Activated T-helper 1 cell treated with anti-CD3 and anti-CD28 coated beads, Interleukin-12 subunit alpha, Interleukin-12 subunit beta, Interleukin-2, Interleukin-4 antibody, amounts not matched to agents 30 ng/mL and 10 ng/mL and 1 ng/mL, durations not matched to agents 14 hours and 24 hours and 36 hours (primary cell): ENCODE measurements around the gene RRH. TPM values are rescaled to one million over a fixed set of nuclear protein-coding genes. Genes with fewer than 3 reads are reported as not detected.

Experiments used
- DNase-seq: peaks from one replicate; pipeline ENCODE4 v3.0.0; 2021; ENCODE audit warnings: low spot score
- H3K27ac Mint-ChIP-seq: one replicate; pipeline ENCODE4 v1.8.0; 2021; ENCODE audit warnings: mild to moderate bottlenecking, mixed read lengths
- H3K27me3 Mint-ChIP-seq: one replicate; pipeline ENCODE4 v1.8.0; 2022; ENCODE audit warnings: mild to moderate bottlenecking, moderate library complexity, mixed read lengths; ENCODE audit not compliant: insufficient read depth
- H3K36me3 Mint-ChIP-seq: one replicate; pipeline ENCODE4 v1.8.0; 2021; ENCODE audit warnings: low read depth, mixed read lengths
- H3K4me1 Mint-ChIP-seq: one replicate; pipeline ENCODE4 v1.8.0; 2021; ENCODE audit warnings: low read depth, mixed read lengths
- H3K4me3 Mint-ChIP-seq: one replicate; pipeline ENCODE4 v1.8.0; 2021; ENCODE audit warnings: mild to moderate bottlenecking, moderate library complexity, mixed read lengths
- H3K9me3 Mint-ChIP-seq: one replicate; pipeline ENCODE4 v1.8.0; 2021; ENCODE audit warnings: mixed read lengths
- intact Hi-C: fragments of 100-400 bp; cut with micrococcal nuclease; formaldehyde crosslinking; loops from one replicate; pipeline ENCODE4 v1.15.1; 2024
- total RNA-seq: library from RNA; stranded (reverse); gene quantifications from 2 replicates; pipeline ENCODE4 v1.2.3, GENCODE V29; 2022

Gene RRH
- total RNA-seq, 1 donor from 2014 or later, result 0.13 TPM

DNA sequence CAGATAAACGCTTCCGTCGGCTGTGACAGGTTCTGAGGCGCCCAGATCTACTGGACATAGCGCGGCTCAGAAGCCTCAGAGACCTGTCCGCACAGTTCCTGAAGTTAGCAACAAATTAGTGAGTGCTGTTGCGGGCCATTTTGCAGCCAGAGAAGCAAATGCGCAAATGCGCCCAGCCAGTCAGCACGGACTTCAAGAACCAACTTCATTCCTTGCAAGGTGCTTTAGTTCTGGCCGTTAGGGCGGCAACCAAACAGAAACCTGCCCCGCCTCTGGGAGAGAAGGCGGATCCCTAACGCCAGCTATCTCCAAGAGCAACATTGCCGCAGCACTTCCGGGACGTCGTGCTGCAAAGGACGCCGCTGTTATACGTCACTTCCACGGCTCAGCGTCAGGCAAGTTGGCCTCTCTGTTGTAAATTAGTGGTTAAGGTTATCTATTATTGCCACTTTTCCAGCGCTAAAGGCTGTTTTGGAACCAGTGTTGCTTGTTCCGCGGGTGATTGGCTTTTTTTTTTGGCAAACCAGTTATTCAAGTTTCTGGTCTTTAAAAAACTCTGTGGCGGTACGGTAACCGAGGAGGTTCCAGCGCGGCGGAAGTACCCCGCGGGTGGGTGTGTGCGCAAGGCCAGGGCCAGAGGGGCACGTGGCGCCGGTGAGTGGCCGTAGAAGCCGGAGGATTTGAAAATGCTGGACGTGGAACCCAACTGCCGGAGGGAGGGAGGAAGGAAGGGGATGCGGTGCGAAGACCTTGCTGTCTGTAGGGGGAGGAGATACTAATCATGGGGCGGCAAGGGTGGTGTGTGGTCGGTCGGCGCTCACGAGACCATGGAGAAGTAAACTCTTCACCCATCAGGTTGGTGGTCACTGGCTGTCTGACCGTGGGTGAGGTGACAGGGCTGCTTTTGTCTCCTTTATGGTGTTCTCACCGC is 12.4 kb upstream of the RRH start, which contains the start of gene GAR1:
TSS of gene GAR1 (plus strand) at position 612 of the 931 bp plus-strand sequence. CDS start 403 bp downstream, outside the sequence.
- peaks cover 39% of the 10 kb centered on the region for H3K36me3 Mint-ChIP-seq
- peak within 1 kb of the TSS; percentile 96 for H3K27ac Mint-ChIP-seq
- H3K9me3 Mint-ChIP-seq, result no peaks in the 10 kb centered on the region
- intact Hi-C loops, result loop anchor here (1.0 to 10.0 kb wide), 14 partner anchors 63 to 1823 kb away; partner anchors contain the start of genes CASP6, OSTC, PLA2G12A and RPL34
- peak within 1 kb of the TSS; percentile 98 for H3K4me3 Mint-ChIP-seq
- H3K4me1 Mint-ChIP-seq, result peaks cover 52% of the 10 kb centered on the region
- peak; percentile 88 for DNase-seq
- no peaks in the 10 kb centered on the region for H3K27me3 Mint-ChIP-seq

DNA sequence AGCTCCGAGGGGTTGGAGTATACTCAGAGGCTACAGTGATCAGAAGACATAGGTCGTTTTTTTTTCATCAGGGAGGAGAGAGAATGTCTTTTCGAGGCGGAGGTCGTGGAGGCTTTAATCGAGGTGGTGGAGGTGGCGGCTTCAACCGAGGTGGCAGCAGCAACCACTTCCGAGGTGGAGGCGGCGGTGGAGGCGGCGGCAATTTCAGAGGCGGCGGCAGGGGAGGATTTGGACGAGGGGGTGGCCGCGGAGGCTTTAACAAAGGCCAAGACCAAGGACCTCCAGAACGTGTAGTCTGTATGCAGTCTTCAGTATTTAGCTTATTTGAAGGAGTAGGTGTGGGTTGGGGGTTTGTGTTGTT is 11.7 kb upstream of the RRH start:
- DNase-seq, result peak; percentile 51
- Mint-ChIP-seq H3K9me3 (no peaks in the 10 kb centered on the region), H3K4me1 (peaks cover 55% of the 10 kb centered on the region), H3K36me3 (peaks cover 42% of the 10 kb centered on the region), H3K4me3 (peak overlapping the region; percentile 98), H3K27ac (peak overlapping the region; percentile 96), H3K27me3 (no peaks in the 10 kb centered on the region)
- intact Hi-C loops, result loop anchor here (1.0 to 10.0 kb wide), 8 partner anchors 64 to 1824 kb away; partner anchors contain the start of gene OSTC

DNA sequence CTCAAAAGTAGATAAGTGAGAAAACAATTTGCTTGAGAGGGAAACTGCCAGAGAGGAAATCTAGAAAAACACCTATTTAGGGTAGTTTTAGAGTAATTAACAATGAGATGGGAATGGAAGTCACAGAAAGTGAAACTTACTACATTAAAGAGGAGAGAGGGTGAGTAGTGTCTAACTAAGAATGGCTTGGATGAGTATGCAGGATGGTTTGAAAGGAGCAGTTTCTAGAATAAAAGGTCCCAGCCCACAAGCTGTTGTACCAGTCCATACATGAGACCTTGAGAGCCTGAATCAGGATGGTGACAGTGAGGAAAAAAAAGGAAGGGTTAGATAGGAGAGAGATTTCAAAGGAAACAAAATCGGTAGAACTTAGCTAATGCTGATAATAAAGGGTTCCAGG is 10.9 kb upstream of the RRH start:
- intact Hi-C loops, result loop anchor here (1.0 to 10.0 kb wide), 8 partner anchors 65 to 1825 kb away; partner anchors contain the start of gene OSTC
- Mint-ChIP-seq H3K4me1 (peaks cover 58% of the 10 kb centered on the region), H3K4me3 (peak overlapping the region; percentile 98), H3K27ac (peak overlapping the region; percentile 96), H3K27me3 (no peaks in the 10 kb centered on the region), H3K36me3 (peaks cover 49% of the 10 kb centered on the region), H3K9me3 (no peaks in the 10 kb centered on the region)
- no peak for DNase-seq

DNA sequence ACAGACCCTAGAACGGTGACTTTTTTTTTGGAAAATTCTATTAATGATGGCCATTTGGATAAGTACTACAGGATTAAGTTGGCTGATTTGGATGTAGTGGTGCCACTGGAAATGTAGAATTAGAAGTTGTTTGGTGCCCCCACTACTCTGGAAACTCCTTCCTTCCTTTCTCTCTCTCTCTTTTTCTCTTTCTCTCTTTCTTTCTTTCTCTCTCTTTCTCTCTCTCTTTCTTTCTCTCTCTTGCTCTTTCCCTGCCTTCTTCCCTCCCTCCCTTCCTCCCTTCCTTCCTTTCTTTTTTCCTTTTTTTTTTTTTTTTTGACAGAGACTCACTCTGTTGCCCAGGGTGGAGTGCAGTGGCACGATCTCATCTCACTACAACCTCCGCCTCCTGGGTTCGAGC is 9.5 kb upstream of the RRH start:
- intact Hi-C loops, result loop anchor here (5.0 to 10.0 kb wide), 5 partner anchors 66 to 1826 kb away; no protein-coding TSS in a partner anchor
- no peak for DNase-seq
- no peaks in the 10 kb centered on the region for H3K27me3 Mint-ChIP-seq
- no peak overlapping the region for H3K4me3 Mint-ChIP-seq
- no peaks in the 10 kb centered on the region for H3K9me3 Mint-ChIP-seq
- H3K27ac Mint-ChIP-seq, result no peak overlapping the region
- peaks cover 55% of the 10 kb centered on the region for H3K36me3 Mint-ChIP-seq
- peaks cover 63% of the 10 kb centered on the region for H3K4me1 Mint-ChIP-seq

- peak overlapping the region; percentile 66 for H3K27ac Mint-ChIP-seq
- H3K4me1 Mint-ChIP-seq, result peaks cover 59% of the 10 kb centered on the region
- no peaks in the 10 kb centered on the region for H3K27me3 Mint-ChIP-seq
- no peak overlapping the region for H3K4me3 Mint-ChIP-seq
- no peaks in the 10 kb centered on the region for H3K9me3 Mint-ChIP-seq
- DNase-seq, result no peak
- peaks cover 64% of the 10 kb centered on the region for H3K36me3 Mint-ChIP-seq
- intact Hi-C loops, result loop anchor here (2.0 kb wide), 1 partner anchor 376 kb away; no protein-coding TSS in a partner anchor
Observed at GRCh38 chr4:109820563-109820962, 7.2 kb upstream of the RRH start.

DNA sequence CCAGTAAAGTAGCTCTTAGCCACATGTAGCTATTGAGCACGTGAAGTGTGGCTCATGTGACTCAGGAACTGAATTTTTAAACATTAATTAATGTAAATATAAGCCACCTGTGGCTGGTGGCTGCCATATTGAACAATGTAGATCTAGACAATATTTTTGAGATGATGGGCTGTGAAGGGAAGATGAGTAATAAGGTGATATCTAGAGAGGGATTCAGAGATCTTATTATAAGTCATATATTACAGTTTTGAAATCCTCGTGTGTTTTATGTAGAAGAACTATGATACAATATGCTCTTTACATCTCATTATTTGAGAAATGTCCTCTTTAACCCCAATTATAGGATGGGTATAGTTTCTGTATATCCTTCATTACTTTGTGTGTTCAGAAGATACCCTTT is 6.6 kb upstream of the RRH start:
- H3K4me1 Mint-ChIP-seq, result peaks cover 54% of the 10 kb centered on the region
- intact Hi-C loops, result loop anchor here (2.0 kb wide), 1 partner anchor 376 kb away; no protein-coding TSS in a partner anchor

DNA sequence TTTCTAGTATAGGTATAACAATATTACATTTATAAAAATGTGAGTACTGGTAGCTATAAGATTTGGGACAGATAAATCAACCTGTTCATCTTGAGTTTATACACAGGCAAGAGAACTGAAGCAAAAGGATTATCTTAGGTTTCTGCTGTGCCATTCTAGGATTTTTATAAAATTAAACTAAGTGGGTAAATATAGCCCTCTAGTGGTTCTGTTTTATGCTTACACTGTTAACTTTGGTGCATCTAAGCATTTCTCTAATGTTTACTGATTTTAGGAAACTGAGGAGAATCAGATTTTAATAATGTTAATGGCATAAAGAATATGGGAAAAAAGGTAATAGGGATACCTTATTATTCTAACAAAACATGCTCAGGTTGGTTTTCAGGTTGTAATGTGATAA is 1.1 kb upstream of the RRH start:
- no peak for DNase-seq
- intact Hi-C loops, result loop anchor here (1.0 kb wide), 4 partner anchors 145 to 404 kb away; no protein-coding TSS in a partner anchor
- H3K4me1 Mint-ChIP-seq, result peaks cover 10% of the 10 kb centered on the region
- H3K27ac Mint-ChIP-seq, result no peak overlapping the region
- H3K27me3 Mint-ChIP-seq, result no peaks in the 10 kb centered on the region
- no peaks in the 10 kb centered on the region for H3K9me3 Mint-ChIP-seq
- no peak overlapping the region for H3K4me3 Mint-ChIP-seq
- H3K36me3 Mint-ChIP-seq, result peaks cover 21% of the 10 kb centered on the region

More for the DNA sequence above, 6.6 kb upstream of the RRH start:
- H3K4me3 Mint-ChIP-seq, result no peak overlapping the region
- H3K27ac Mint-ChIP-seq, result no peak overlapping the region
- H3K27me3 Mint-ChIP-seq, result no peaks in the 10 kb centered on the region
- H3K36me3 Mint-ChIP-seq, result peaks cover 60% of the 10 kb centered on the region
- no peak for DNase-seq
- H3K9me3 Mint-ChIP-seq, result no peaks in the 10 kb centered on the region

GRCh38 chr4:109833756-109834155 is 6.0 kb downstream of the RRH start:
- no peaks in the 10 kb centered on the region for H3K36me3 Mint-ChIP-seq
- no peak overlapping the region for H3K4me3 Mint-ChIP-seq
- no peak for DNase-seq
- H3K27ac Mint-ChIP-seq, result no peak overlapping the region
- H3K27me3 Mint-ChIP-seq, result no peaks in the 10 kb centered on the region
- no peaks in the 10 kb centered on the region for H3K9me3 Mint-ChIP-seq
- no peaks in the 10 kb centered on the region for H3K4me1 Mint-ChIP-seq
- intact Hi-C loops, result no loop called here

GRCh38 chr4:109836985-109837384 is 9.2 kb downstream of the RRH start:
- intact Hi-C loops, result no loop called here
- H3K4me3 Mint-ChIP-seq, result no peak overlapping the region
- no peaks in the 10 kb centered on the region for H3K36me3 Mint-ChIP-seq
- DNase-seq, result no peak
- H3K4me1 Mint-ChIP-seq, result no peaks in the 10 kb centered on the region
- H3K9me3 Mint-ChIP-seq, result no peaks in the 10 kb centered on the region
- H3K27ac Mint-ChIP-seq, result no peak overlapping the region
- H3K27me3 Mint-ChIP-seq, result no peaks in the 10 kb centered on the region

DNA sequence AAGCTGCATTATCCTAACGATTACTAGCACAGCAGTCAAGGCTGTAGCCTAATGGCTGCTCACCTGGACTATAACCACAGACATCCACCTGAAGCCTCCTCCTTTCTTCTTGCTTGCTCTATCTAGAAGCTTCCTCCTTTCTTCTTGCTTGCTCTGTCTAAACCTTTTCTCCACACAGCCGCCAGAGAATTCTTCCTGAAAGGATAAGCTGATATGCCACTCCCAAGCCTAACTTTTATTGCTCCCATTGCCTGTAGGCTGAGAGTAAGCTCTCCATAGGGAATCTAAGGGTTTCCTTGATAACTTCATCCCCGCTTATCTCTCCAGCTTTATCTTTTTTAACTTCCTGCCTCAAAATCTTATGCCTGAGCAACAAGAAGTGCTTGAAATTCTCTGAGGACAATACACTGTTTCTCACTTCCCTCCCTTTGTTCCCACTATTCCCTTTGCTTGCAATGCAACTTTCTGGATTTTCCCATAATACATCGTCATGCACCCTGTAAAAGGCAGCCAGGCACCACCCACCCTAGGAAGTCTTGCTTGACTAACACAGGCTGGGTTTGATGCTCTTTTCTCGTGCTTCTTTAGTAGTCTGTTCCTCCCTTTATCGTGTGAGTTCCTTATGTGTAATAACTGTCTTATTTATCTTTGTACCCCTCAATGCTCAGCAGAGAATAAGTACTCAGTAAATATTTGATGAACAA is 18.8 kb downstream of the RRH start:
- intact Hi-C loops, result no loop called here
- H3K36me3 Mint-ChIP-seq, result no peaks in the 10 kb centered on the region
- no peaks in the 10 kb centered on the region for H3K4me1 Mint-ChIP-seq
- DNase-seq, result no peak
- H3K27me3 Mint-ChIP-seq, result peaks cover 7% of the 10 kb centered on the region
- no peaks in the 10 kb centered on the region for H3K9me3 Mint-ChIP-seq
- H3K4me3 Mint-ChIP-seq, result no peak overlapping the region
- no peak overlapping the region for H3K27ac Mint-ChIP-seq

DNA sequence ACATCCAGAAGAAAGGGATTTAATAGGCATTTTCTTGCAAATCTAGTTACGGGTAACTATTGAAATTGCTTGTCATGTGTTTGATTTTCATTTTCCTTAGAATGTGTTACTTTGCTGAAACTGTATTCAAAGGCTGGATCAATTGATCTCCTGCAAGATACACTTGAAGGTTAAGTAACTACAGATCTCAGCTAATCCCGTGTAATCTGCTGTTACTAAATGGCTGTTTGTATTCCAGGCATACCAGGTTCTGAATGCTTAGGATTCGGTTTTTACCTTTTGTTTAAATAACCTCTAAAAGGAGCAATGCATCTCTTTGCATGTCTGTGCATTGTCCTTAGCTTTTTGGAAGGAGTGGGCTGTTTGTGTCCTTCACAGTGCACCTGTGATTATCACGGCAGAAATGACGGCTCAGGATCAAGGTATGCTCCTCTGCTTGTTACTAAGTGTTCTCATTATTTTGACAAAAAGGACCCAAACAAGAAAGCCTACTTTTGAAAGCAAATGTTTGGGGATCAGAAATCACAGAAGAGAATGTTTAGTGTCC is 20.2 kb downstream of the RRH start, which contains the start of gene LRIT3:
TSS of gene LRIT3 (plus strand) at position 212 of the 547 bp plus-strand sequence. CDS start at position 307, 95 bp downstream.
- Mint-ChIP-seq H3K4me3 (no peak within 1 kb of the TSS), H3K27ac (no peak within 1 kb of the TSS), H3K9me3 (no peaks in the 10 kb centered on the region), H3K36me3 (no peaks in the 10 kb centered on the region), H3K27me3 (peaks cover 7% of the 10 kb centered on the region), H3K4me1 (no peaks in the 10 kb centered on the region)
- DNase-seq, result no peak
- intact Hi-C loops, result no loop called here

GRCh38 chr4:109848501-109848900 is 20.7 kb downstream of the RRH start:
- Mint-ChIP-seq H3K36me3 (no peaks in the 10 kb centered on the region), H3K9me3 (no peaks in the 10 kb centered on the region), H3K27ac (no peak overlapping the region), H3K4me3 (no peak overlapping the region), H3K27me3 (peaks cover 7% of the 10 kb centered on the region), H3K4me1 (no peaks in the 10 kb centered on the region)
- intact Hi-C loops, result no loop called here
- DNase-seq, result no peak
